ENCODE data around the gene EMC6.
"Not testable (repeated sequence)": the region's sequence is repeated elsewhere in the genome, so short reads cannot be mapped to it uniquely, and the experiment has no call there.

EMC6 gene

DNA sequence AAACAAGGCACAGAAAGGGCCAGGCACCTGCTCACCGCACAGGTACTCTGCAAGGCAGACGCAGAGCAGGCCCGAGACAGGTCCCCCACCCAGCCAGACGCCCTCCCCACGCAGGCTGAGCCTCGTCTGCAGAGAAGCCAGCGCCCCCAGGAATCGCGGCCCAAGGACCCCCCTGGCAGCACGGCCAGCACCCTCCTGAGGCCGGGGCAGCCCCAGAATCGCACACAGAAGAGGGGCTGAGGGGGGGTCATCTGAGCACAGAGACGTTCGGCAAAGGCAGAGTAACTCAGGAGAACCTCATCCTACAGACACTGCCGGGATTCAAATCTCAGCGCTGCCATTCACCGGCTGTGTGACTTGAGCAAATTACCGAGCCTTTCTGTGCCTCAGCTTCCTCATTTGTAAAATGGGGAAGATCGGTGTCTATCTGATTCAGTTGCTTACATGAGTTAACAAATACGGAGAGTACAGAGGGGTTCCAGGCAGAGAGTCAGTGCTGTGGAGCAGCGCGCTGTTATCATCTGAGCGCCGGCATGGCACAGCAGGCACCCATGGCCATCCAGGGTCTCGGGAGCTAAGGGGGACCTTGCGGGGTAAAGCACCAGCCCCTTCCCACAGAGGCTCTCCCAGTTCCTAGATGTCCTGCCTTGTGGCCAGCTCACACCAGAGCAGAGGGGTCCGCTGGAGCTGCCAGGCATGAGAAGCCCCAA, 10.4 kb downstream of the EMC6 start:
- DNase-seq: no peak

DNA sequence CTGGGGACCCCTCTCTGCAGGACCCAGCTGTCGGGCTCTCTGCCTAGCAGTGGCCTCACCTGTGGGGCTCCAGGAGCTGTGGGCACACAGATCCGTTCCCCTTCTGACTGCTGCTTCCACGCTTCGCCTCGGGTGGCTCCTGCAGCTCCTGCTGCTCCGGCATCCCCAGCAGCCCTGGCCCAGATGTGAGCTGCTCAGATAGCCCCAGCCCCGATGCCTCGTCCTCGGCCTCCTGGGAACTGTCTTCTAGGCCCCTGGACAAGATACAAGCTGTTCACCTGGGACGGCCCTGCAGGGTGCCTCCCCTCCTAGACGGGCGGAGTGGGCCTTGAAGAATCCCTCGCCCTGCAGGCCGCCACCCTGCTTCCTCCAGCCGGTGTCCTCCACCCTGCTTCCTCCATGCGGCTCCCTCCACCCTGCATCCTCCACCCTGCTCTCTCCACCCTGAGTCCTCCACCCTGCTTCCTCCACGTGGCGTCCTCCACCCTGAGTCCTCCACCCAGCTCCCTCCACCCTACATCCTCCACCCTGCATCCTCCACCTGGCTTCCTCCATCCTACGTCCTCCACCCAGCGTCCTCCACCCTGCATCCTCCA, 11.0 kb downstream of the EMC6 start:
- DNase-seq: no peak

DNA sequence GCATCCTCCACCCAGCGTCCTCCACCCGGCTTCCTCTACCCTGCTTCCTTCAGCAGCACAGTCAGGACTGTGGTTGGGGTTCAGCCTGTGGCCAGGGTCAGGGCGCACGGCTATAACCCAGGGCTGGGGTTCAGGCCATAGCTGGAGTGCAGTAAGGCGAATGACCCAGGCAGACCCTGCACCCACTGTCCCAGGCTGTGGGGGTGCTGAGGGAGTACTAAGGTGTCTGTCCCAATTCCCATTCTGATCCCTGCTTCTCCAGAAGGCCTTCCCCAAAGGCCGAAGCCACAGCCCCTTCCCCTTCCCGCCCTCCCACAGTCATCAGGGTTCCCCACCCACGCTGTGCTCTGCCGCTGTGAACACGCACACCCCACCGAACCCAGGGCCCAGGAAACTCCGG, 12.4 kb downstream of the EMC6 start:
- DNase-seq: no peak

DNA sequence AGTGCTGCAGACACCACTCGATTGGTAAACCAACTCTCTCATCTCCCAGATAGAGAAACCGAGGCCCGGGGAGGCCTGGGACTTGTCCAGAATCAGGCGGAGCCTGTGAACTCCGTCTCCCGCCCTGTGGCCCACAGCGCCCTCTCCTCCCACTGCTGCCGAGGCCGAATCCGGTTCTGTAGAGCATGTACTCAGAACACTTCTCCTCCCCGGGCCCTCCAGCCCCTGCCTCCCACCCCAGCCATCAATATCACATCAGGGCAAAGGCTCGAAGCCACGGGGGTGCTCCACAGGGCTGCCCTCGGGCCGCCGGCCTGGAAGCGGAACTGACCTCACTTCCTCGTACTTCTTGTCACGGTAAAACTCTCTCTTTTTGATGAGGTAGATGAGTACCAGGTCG, 13.0 kb downstream of the EMC6 start:
- no peak for DNase-seq

DNA sequence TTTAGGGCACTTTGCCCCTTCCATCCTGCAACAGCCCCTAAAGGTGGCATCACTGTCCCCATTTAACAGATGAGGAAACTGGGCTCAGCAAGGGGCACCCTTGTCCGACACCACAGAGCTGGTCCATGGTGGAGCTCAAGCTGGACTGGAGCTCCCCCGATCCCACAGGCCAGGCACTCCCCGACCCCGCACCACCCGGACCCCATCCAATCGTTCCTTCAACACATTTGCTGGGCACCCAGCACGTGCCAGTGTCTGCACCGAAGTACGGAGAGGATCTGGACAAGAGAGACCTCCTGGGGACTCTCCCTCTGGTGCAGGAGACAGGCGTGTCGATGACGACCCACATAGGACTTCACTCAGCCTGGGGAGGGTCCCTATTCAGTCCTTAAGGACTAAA, 13.4 kb downstream of the EMC6 start:
- no peak for DNase-seq

DNA sequence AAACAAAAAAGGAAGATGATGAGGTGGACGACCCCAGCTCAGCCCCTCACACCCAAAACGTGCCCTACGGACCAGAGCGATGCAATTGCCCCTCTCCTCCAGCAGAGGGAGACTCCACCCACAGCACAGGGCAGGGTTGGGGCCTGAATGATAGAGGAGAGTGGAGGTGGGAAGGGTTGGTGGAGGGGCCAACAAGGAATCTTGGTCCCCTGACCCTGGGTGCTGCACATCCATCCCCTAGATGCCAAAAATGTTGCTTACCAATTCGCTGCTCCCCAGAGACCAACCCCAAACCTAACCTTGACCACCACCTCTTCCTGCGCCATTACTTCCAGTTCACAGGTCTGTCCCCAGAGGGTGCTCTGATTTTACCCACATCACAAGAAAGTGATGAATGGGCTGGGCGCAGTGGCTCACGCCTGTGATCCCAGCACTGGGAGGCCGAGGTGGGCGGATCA, 14.5 kb downstream of the EMC6 start:
- DNase-seq: no peak

DNA sequence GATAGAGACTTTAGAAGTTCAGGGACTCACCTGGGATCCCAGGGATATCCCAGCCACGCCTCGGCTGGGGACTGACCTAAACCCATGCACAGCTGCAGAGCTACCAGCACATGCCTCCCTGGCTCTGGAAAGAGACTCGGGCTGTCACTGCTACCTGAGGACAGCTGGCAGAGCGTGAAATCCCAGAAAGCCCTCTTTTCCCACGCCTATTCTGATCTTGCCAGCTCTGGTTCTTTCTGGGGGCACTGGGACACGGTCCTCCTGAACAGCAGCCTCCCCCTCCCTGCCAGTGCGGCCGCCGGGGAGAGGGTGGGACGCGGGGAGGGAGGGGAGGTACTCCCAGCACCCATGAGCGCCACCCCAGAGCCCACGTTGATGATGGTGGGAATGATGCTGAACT, 16.6 kb downstream of the EMC6 start:
- no peak for DNase-seq

DNA sequence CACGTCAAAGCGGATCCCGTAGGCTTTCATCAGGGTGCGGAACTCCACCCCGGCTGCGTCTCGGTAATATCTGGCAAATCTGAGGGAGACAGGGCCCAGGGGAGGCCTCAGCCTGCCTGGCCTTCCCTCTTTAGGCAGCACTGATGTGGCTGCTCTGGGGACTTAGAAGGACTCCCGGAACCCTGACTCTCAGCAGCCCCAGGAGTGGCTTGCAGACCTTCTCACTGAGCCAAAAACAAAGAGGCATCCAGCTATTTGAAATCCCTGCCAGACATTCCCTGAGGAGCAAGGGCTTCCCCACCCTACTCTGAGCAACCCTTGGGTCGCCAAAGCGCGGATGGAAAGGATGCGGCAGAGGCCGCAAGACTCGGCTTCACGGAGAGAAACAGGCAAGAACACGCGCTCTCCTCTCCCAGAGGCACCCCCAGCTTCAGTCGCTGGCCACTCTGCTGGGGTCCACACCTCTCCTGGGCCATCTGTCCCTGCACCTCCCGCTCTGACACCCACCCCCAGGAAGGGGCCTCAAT, 19.5 kb downstream of the EMC6 start:
- no peak for DNase-seq

DNA sequence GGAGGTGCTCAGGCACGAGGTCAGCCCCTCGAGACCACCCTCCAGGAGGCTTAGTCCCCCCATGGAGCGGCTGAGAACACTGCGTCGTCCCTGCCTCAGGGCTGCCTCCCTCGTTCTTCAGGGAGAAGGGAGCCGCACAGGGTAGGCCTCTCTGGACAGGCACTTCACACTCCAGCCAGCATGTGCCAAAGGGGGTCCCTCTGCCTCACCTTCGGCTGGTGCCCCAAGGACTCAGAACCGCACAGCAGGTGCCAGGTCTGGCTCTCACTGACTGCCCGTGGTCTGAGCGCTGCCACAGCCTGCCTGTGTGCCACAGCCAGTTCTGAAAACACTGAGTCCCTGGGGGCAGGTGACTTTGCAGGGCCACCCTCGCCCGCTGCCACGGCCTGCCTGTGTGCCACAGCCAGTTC, 20.2 kb downstream of the EMC6 start:
- no peak for DNase-seq

DNA sequence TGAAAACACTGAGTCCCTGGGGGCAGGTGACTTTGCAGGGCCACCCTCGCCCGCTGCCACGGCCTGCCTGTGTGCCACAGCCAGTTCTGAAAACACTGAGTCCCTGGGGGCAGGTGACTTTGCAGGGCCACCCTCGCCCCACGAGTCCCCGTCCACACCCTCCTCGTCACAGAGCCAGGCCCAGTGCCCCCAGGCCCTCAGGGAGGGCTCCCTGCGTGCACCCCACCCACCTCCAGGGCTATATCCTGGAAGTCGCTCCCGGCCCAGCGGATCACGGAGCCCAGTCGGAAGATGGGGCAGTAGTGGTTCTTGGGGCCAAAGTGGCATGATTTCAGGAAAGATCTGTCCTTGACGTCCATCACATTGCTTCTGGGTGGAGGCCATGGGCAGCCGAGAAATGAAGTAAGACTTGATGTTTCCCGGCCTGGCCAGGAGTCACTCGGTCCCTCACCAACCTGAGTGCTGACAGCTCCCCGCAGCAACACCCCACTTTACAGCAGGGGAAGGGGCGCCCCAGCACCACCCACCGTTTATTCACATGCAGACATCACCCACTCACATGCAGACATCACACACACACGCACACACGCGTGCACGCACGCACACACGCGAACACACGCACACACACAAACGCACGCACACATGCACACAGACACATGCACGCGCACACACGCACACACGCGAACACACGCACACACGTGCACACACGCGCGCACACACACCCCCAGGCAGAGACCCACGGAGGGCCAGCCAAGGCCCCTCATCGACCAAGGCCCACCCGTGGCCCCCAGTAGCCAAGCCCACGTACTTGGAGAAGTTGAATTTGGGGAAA, 20.9 kb downstream of the EMC6 start:
- no peak for DNase-seq

DNA sequence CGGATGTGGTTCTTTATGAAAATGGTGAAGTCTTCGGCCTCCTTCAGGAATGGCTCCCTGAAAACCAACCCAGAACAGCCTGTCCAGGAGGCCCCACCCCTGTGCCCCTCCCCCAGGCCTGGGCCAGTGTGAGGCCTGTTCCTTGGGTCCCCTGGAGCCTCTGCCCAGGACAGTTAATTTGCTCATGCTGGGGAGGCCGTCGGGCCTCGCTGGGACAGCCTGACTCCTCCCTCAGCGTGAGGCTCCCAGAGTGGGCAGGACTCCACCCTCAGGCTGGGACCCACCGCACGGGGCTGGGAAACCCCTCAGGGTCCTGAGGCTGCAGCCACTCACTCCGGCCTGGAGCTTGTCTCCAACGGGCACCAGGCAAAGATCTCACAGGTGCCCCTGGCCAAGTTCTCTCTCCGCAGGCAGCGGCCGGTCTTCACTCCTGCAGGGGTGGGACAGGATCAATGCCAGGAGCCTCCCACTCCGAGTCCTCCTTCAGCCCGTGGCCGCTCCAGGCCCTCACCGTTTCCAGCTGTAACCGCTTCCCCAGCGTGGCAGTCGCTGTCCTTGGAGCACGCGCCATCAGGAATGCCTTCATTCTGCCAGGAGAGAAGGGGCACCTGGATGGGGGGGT, 21.6 kb downstream of the EMC6 start:
- no peak for DNase-seq

DNA sequence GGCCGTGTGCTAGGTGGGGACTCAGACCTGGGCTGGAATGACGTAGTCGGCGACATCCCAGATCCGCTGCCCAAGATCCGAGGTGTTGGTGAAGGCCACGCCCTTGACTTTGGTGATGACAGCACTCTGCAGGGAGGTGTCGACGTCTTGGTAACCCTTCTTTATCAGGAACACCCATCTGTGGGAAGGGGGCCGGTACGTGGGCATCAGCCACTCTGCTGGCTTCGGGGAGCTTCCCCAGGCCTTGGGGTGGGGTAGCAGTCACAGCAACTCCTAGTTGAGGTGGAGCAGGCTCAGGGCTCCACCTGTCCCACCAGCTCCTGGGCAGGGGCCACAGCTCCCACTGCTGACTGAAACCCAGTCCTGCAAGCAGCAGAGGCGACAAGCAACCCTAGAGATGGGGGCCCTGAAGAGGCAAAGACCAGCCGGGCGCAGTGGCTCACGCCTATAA, 23.0 kb downstream of the EMC6 start:
- DNase-seq: no peak

DNA sequence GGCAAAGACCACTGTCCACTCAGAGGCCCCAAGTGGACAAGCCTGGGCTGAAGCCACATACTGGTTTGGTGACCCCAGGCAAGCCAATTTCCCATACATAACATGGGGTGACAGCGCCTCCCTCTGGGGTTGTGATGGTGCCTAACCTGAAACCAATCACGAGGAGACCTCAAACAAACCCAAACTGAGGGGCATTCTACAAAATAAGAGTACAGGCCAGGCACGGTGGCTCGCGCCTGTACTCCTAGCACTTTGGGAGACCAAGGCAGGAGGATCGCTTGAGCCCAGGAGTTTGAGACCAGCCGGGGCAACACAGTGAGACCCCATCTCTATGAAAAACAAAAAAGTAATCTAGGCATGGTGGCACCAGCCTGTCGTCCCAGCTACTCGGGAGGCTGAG, 23.7 kb downstream of the EMC6 start:
- DNase-seq: no peak

DNA sequence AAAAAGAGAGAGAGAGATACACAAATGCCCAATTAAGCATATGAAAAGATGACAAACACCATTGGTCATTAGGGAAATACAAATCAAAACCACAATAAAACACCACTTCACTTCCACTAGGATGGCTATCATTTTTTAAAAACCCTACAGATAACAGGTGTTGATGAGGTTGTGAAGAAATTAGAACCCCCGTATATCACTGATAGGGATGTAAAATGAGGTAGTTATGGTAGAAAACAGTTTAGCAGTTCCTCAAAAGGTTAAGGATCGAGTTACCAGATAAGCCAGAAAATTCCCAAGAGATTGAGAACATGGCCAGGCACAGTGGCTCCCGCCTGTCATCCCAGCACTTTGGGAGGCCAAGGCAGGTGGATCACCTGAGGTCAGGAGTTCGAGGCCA, 24.5 kb downstream of the EMC6 start:
- DNase-seq: no peak

DNA sequence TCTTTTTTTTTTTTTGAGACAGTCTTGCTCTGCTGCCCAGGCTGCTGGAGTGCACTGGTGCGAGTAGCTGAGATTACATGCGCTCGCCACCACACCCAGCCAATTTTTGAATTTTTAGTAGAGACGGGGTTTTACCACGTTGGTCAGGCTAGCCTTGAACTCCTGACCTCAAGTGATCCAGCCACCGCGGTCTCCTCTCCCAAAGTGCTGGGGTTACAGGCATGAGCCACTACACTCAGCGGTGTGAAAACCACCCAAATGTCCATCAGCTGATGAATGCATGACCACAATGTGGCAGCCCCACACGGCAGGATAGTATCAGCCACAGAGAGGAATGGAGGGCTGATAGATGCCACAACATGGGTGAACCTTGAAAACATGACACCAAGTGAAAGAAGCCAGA, 25.2 kb downstream of the EMC6 start:
- no peak for DNase-seq

DNA sequence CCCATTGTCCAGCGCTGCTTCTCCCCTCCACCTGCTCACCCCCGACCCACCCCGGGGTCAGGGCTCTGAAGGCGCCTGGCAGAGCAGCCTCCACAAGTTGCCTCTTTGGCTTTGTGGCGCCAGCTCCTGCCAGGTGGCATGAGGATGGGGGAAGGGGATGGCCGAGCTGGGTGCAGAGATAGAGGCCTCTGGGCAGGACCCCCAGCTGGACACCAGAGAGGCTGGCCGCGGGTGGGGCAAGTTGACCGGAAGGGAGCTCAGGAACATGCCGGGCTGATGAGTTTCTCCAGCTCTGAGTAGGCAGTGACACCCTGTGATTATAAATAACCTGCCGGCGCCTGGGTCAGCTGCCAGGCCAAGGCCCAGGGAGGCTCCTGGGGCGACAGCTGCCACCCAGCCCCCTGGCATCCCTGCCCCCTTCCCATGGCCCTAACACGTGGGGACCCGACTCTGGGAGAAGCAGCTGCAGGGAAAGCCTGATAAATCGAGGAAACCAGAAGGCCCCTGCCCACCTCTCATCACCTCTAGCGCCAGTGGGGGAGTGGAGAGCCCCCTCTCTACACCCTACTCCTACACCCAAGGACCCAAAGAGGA, 26.6 kb downstream of the EMC6 start:
- no peak for DNase-seq

DNA sequence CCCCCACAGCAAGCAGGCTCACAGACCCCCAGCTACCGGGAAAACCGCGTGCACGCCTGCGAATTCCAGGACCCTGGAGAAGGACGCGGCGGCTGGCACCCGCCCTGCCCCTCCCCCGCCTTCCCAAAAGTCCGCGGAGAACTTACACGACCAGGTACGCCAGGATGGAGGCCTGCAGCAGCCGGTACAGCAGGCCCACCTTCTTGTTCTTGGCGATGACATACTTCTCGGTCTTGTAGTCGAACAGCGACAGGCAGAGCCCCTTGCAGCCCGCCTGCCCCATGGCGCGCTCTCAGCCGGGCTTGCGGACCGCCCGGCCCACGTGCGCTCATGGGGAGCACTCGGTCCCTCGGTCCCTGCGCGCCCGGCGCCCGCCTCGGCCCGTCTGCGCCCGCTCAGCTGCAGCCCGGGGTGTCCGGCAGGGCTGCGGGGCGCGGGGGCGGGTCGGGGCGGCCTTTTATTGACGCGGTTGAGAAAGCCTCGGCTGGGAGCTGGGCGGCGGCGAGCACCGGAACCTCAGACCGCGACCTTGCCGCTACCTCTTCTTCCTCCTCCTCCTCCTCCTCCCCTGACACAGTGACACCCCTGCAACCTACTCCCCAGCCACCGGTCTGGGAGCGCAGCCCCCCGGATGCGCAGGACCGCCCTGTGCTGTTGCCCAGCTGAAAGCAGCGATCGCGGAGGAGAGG, 27.3 kb downstream of the EMC6 start, which contains the start of gene P2RX5:
TSS of gene P2RX5 (minus strand) at position 433 of the 689 bp plus-strand sequence. CDS start at position 283, 150 bp downstream.
- DNase-seq: peak; percentile 61

DNA sequence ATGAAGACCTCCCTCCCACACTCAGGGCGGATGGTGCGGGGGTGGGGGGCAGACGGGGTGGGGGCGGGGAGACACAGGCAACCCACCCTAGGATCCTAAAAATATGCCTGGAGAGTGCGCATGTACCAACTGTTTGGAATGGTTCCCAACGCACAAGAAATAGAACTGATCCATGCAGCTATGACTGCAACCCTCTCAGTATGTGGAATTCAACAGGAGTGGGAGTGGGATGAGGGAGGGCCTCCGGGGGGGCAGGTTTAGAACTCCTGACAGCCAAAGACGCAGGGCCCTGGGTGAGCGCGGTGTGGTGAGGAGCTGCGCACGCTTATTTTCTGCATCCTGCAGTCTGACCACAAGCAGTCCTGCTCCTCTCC, 28.5 kb downstream of the EMC6 start:
- no peak for DNase-seq

DNA sequence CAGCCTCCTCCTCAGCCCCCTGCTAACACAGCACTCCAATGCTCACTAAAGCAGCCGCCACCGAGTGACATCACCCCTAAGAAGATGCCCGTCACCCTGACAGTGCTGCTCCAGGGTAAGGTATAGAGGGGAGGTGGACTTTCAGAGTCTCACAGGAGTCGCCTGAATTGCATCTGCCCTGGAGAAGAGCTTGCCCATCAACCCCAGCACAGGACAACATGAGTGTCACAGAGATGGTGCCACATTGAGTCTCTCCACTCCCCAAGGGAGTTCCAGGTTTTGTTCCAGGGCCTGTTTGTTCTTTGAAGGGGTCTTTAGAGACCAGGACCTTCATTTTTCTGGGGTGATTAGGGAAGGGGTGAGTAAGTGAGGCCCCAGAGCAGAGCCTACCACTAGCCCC, 29.5 kb downstream of the EMC6 start:
- no peak for DNase-seq

DNA sequence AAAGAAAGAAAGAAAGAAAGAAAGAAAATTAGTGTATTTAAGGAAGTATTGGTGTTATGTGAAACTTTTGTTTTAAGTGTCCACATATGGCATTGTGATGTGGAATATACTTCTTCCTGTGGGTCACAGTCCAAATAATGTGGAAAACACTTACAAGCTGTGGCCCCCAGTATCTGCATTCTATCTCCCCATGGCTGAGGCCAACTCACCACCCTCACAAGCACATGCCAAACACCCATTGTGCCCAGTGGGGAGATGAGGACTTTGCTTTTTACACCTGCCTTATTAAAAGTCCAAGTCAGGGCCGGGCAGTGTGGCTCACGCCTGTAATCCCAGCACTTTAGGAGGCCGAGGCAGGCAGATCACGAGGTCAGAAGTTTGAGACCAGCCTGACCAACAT, 31.3 kb downstream of the EMC6 start:
- no peak for DNase-seq

DNA sequence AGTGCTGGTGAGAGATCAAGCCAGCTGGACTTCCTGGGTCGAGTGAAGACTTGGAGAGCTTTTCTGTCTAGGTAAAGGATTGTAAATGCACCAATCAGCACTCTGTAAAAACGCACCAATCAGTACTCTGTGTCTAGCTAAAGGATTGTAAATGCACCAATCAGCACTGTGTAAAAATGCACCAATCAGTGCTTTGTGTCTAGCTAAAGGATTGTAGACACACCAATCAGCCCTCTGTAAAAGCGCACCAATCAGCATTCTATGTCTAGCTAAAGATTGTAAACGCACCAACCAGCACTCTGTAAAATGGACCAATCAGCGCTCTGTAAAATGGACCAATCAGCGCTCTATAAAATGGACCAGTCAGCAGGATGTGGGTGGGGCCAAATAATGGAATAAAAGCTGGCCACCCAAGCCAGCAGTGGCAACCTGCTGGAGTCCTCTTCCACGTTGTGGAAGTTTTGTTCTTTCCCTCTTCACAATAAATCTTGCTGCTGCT, 33.5 kb downstream of the EMC6 start:
- not testable (repeated sequence) for DNase-seq
